ENCODE data around the gene MEF2C. TPM values are rescaled to one million over a fixed set of nuclear protein-coding genes. Genes with fewer than 3 reads are reported as not detected.

MEF2C gene
- total RNA-seq, 1 experiment from 2014 or later: 171 TPM

- H3K36me3 ChIP-seq (ENCODE audit: insufficient read depth, low read length): peaks cover 18% of the 10 kb centered on the region; the same call in 1 of the 2 replicates
- peaks cover 79% of the 10 kb centered on the region for H3K79me2 ChIP-seq (ENCODE audit: low read length)
- no peaks in the 10 kb centered on the region for H3K9me3 ChIP-seq (ENCODE audit: low read length)
- H4K20me1 ChIP-seq (ENCODE audit: insufficient read depth, low read depth, low read length): no peaks in the 10 kb centered on the region
- H2AFZ ChIP-seq (ENCODE audit: low read length): no peak overlapping the region
- H3K4me2 ChIP-seq (ENCODE audit: low read depth, low read length, poor library complexity, severe bottlenecking): no peak overlapping the region
- H3K4me3 ChIP-seq (ENCODE audit: low read length): no peak overlapping the region
- H3K4me1 ChIP-seq (ENCODE audit: low read length): no peaks in the 10 kb centered on the region
- H3K9ac ChIP-seq (ENCODE audit: low read length): no peak overlapping the region
- no peak for DNase-seq
- no peak overlapping the region for H3K27ac ChIP-seq (ENCODE audit: low read length)
- no peaks in the 10 kb centered on the region for H3K27me3 ChIP-seq (ENCODE audit: low read length)
- H3K9me2 ChIP-seq (replicated peaks; ENCODE audit: insufficient read depth, low read length): no peaks in the 10 kb centered on the region
Observed at GRCh38 chr5:88778736-88779135, 104.2 kb downstream of the MEF2C start.

GRCh38 chr5:88776692-88777091 is 106.3 kb downstream of the MEF2C start:
- H3K4me1 ChIP-seq (ENCODE audit: low read length): no peaks in the 10 kb centered on the region
- no peak for DNase-seq
- H2AFZ ChIP-seq (ENCODE audit: low read length): no peak overlapping the region
- no peaks in the 10 kb centered on the region for H3K27me3 ChIP-seq (ENCODE audit: low read length)
- H4K20me1 ChIP-seq (ENCODE audit: insufficient read depth, low read depth, low read length): no peaks in the 10 kb centered on the region
- H3K36me3 ChIP-seq (ENCODE audit: insufficient read depth, low read length): peaks cover 36% of the 10 kb centered on the region
- no peak overlapping the region for H3K27ac ChIP-seq (ENCODE audit: low read length)
- H3K9me3 ChIP-seq (ENCODE audit: low read length): no peaks in the 10 kb centered on the region
- H3K9me2 ChIP-seq (replicated peaks; ENCODE audit: insufficient read depth, low read length): no peaks in the 10 kb centered on the region
- peaks cover 79% of the 10 kb centered on the region for H3K79me2 ChIP-seq (ENCODE audit: low read length)
- no peak overlapping the region for H3K9ac ChIP-seq (ENCODE audit: low read length)
- H3K4me3 ChIP-seq (ENCODE audit: low read length): no peak overlapping the region
- H3K4me2 ChIP-seq (ENCODE audit: low read depth, low read length, poor library complexity, severe bottlenecking): no peak overlapping the region

- H3K9ac ChIP-seq (ENCODE audit: low read length): no peak overlapping the region
- no peaks in the 10 kb centered on the region for H3K9me2 ChIP-seq (replicated peaks; ENCODE audit: insufficient read depth, low read length)
- no peak overlapping the region for H3K4me2 ChIP-seq (ENCODE audit: low read depth, low read length, poor library complexity, severe bottlenecking)
- H3K4me3 ChIP-seq (ENCODE audit: low read length): no peak overlapping the region
- H3K4me1 ChIP-seq (ENCODE audit: low read length): no peaks in the 10 kb centered on the region
- H3K79me2 ChIP-seq (ENCODE audit: low read length): peaks cover 75% of the 10 kb centered on the region
- no peaks in the 10 kb centered on the region for H3K9me3 ChIP-seq (ENCODE audit: low read length)
- no peaks in the 10 kb centered on the region for H4K20me1 ChIP-seq (ENCODE audit: insufficient read depth, low read depth, low read length)
- no peak overlapping the region for H2AFZ ChIP-seq (ENCODE audit: low read length)
- H3K27me3 ChIP-seq (ENCODE audit: low read length): no peaks in the 10 kb centered on the region
- H3K36me3 ChIP-seq (ENCODE audit: insufficient read depth, low read length): peaks cover 37% of the 10 kb centered on the region
- DNase-seq: no peak
- H3K27ac ChIP-seq (ENCODE audit: low read length): no peak overlapping the region
Observed at GRCh38 chr5:88772831-88773230, 110.2 kb downstream of the MEF2C start.

GRCh38 chr5:88772047-88772446 is 110.9 kb downstream of the MEF2C start:
- no peaks in the 10 kb centered on the region for H4K20me1 ChIP-seq (ENCODE audit: insufficient read depth, low read depth, low read length)
- no peak overlapping the region for H3K4me3 ChIP-seq (ENCODE audit: low read length)
- H3K79me2 ChIP-seq (ENCODE audit: low read length): peaks cover 74% of the 10 kb centered on the region
- no peak overlapping the region for H3K27ac ChIP-seq (ENCODE audit: low read length)
- H3K4me1 ChIP-seq (ENCODE audit: low read length): no peaks in the 10 kb centered on the region
- DNase-seq: no peak
- no peaks in the 10 kb centered on the region for H3K27me3 ChIP-seq (ENCODE audit: low read length)
- H3K4me2 ChIP-seq (ENCODE audit: low read depth, low read length, poor library complexity, severe bottlenecking): no peak overlapping the region
- H3K9me3 ChIP-seq (ENCODE audit: low read length): no peaks in the 10 kb centered on the region
- H3K9me2 ChIP-seq (replicated peaks; ENCODE audit: insufficient read depth, low read length): no peaks in the 10 kb centered on the region
- H3K36me3 ChIP-seq (ENCODE audit: insufficient read depth, low read length): peaks cover 42% of the 10 kb centered on the region
- H3K9ac ChIP-seq (ENCODE audit: low read length): no peak overlapping the region
- H2AFZ ChIP-seq (ENCODE audit: low read length): no peak overlapping the region

GRCh38 chr5:88770276-88771257 is 112.4 kb downstream of the MEF2C start:
- peaks cover 46% of the 10 kb centered on the region for H3K36me3 ChIP-seq (ENCODE audit: insufficient read depth, low read length)
- H3K27ac ChIP-seq (ENCODE audit: low read length): no peak overlapping the region
- H3K4me1 ChIP-seq (ENCODE audit: low read length): no peaks in the 10 kb centered on the region
- H3K4me3 ChIP-seq (ENCODE audit: low read length): no peak overlapping the region
- H3K4me2 ChIP-seq (ENCODE audit: low read depth, low read length, poor library complexity, severe bottlenecking): no peak overlapping the region
- H3K9me3 ChIP-seq (ENCODE audit: low read length): no peaks in the 10 kb centered on the region
- H3K27me3 ChIP-seq (ENCODE audit: low read length): no peaks in the 10 kb centered on the region
- no peak overlapping the region for H3K9ac ChIP-seq (ENCODE audit: low read length)
- H2AFZ ChIP-seq (ENCODE audit: low read length): no peak overlapping the region
- no peaks in the 10 kb centered on the region for H4K20me1 ChIP-seq (ENCODE audit: insufficient read depth, low read depth, low read length)
- DNase-seq: no peak
- H3K9me2 ChIP-seq (replicated peaks; ENCODE audit: insufficient read depth, low read length): no peaks in the 10 kb centered on the region
- H3K79me2 ChIP-seq (ENCODE audit: low read length): peaks cover 76% of the 10 kb centered on the region

- no peaks in the 10 kb centered on the region for H3K4me1 ChIP-seq (ENCODE audit: low read length)
- no peak overlapping the region for H3K4me2 ChIP-seq (ENCODE audit: low read depth, low read length, poor library complexity, severe bottlenecking)
- H3K9me2 ChIP-seq (replicated peaks; ENCODE audit: insufficient read depth, low read length): no peaks in the 10 kb centered on the region
- H3K27me3 ChIP-seq (ENCODE audit: low read length): no peaks in the 10 kb centered on the region
- no peak overlapping the region for H2AFZ ChIP-seq (ENCODE audit: low read length)
- no peaks in the 10 kb centered on the region for H3K9me3 ChIP-seq (ENCODE audit: low read length)
- peaks cover 43% of the 10 kb centered on the region for H3K36me3 ChIP-seq (ENCODE audit: insufficient read depth, low read length)
- no peaks in the 10 kb centered on the region for H4K20me1 ChIP-seq (ENCODE audit: insufficient read depth, low read depth, low read length)
- no peak overlapping the region for H3K27ac ChIP-seq (ENCODE audit: low read length)
- no peak for DNase-seq
- H3K4me3 ChIP-seq (ENCODE audit: low read length): no peak overlapping the region
- H3K9ac ChIP-seq (ENCODE audit: low read length): no peak overlapping the region
- peaks cover 76% of the 10 kb centered on the region for H3K79me2 ChIP-seq (ENCODE audit: low read length)
Observed at GRCh38 chr5:88769165-88769564, 113.8 kb downstream of the MEF2C start.

GRCh38 chr5:88768411-88768810 is 114.6 kb downstream of the MEF2C start:
- peaks cover 40% of the 10 kb centered on the region for H3K36me3 ChIP-seq (ENCODE audit: insufficient read depth, low read length)
- no peak overlapping the region for H3K9ac ChIP-seq (ENCODE audit: low read length)
- DNase-seq: no peak
- H2AFZ ChIP-seq (ENCODE audit: low read length): no peak overlapping the region
- H3K79me2 ChIP-seq (ENCODE audit: low read length): peaks cover 75% of the 10 kb centered on the region
- H3K9me2 ChIP-seq (replicated peaks; ENCODE audit: insufficient read depth, low read length): no peaks in the 10 kb centered on the region
- H3K4me3 ChIP-seq (ENCODE audit: low read length): no peak overlapping the region
- no peak overlapping the region for H3K4me2 ChIP-seq (ENCODE audit: low read depth, low read length, poor library complexity, severe bottlenecking)
- no peaks in the 10 kb centered on the region for H3K4me1 ChIP-seq (ENCODE audit: low read length)
- no peaks in the 10 kb centered on the region for H4K20me1 ChIP-seq (ENCODE audit: insufficient read depth, low read depth, low read length)
- H3K27ac ChIP-seq (ENCODE audit: low read length): no peak overlapping the region
- no peaks in the 10 kb centered on the region for H3K27me3 ChIP-seq (ENCODE audit: low read length)
- no peaks in the 10 kb centered on the region for H3K9me3 ChIP-seq (ENCODE audit: low read length)

- Histone ChIP-seq H3K9me3 (ENCODE audit: low read length) (no peaks in the 10 kb centered on the region), H3K79me2 (ENCODE audit: low read length) (peaks cover 55% of the 10 kb centered on the region), H3K27me3 (ENCODE audit: low read length) (no peaks in the 10 kb centered on the region), H3K4me2 (ENCODE audit: low read depth, low read length, poor library complexity, severe bottlenecking) (no peak overlapping the region), H3K4me1 (ENCODE audit: low read length) (no peaks in the 10 kb centered on the region), H3K27ac (ENCODE audit: low read length) (no peak overlapping the region), H4K20me1 (ENCODE audit: insufficient read depth, low read depth, low read length) (no peaks in the 10 kb centered on the region), H3K9ac (ENCODE audit: low read length) (no peak overlapping the region), H3K9me2 (replicated peaks; ENCODE audit: insufficient read depth, low read length) (no peaks in the 10 kb centered on the region), H3K4me3 (ENCODE audit: low read length) (no peak overlapping the region), H2AFZ (ENCODE audit: low read length) (no peak overlapping the region), H3K36me3 (ENCODE audit: insufficient read depth, low read length) (peaks cover 31% of the 10 kb centered on the region; the same call in 1 of the 2 replicates)
- no peak for DNase-seq
Observed at GRCh38 chr5:88765798-88766197, 117.2 kb downstream of the MEF2C start.
